ENCODE measurements around the gene BBC3. TPM values are rescaled to one million over a fixed set of nuclear protein-coding genes. Genes with fewer than 3 reads are reported as not detected.

Gene BBC3
- total and polyA plus RNA-seq, 2 experiments from 2014 or later = 23.4 to 31.9 TPM

DNA sequence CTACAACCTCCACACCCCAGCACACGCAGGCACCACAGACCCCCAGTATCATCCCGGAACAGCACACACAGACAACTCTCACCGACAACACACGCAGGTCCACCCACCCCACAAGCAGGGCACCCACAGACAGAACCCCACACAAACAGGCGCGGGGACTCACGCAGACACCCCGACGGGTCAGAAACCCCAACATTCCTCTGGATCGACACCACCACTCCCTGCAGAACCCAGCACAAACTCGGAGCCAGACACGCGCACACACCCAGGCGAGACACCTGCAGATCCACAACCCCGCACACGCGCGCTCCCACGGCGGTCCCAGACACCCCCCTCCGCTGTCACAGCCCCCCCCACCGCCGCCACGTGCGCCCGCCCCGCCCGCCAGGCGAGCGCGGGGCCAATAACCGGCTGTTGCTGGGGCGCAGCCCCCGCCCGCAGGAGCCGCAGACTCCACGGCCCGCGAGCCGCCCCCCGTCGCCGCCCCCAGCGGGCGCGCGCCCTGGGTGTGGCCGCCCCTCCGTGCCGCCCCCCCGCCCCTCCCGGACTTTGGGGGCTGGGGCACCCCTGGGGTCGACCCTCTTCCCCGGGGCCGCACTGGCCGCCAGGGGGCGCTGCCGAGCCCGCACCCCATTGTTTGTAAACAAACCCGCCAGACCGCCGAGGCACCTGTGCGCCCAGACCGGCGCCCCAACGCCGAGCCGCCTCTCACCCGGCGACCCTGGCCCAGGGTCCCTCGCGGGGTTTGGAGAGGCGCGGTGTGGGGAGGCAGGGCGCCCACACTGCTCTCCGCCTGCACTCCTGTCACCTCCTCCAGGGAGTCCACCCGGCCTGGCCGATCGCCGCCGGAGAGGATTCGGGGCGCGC lies 712 bp downstream of the BBC3 start:
- peak; percentile 1; the same call in 2 of the 3 replicates for ATAC-seq
- peak; percentile 76 for DNase-seq (ENCODE audit: low spot score)
- TF ChIP-seq, protein P1, sequence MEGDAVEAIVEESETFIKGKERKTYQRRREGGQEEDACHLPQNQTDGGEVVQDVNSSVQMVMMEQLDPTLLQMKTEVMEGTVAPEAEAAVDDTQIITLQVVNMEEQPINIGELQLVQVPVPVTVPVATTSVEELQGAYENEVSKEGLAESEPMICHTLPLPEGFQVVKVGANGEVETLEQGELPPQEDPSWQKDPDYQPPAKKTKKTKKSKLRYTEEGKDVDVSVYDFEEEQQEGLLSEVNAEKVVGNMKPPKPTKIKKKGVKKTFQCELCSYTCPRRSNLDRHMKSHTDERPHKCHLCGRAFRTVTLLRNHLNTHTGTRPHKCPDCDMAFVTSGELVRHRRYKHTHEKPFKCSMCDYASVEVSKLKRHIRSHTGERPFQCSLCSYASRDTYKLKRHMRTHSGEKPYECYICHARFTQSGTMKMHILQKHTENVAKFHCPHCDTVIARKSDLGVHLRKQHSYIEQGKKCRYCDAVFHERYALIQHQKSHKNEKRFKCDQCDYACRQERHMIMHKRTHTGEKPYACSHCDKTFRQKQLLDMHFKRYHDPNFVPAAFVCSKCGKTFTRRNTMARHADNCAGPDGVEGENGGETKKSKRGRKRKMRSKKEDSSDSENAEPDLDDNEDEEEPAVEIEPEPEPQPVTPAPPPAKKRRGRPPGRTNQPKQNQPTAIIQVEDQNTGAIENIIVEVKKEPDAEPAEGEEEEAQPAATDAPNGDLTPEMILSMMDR (conservative IDR thresholded peaks at IDR 0.05; ENCODE audit: low read depth in 2 of 2) = peak; percentile 57 to 76
- TF ChIP-seq CREB1 (CRISPR knock-in tag; IDR thresholded peaks at IDR 0.05; ENCODE audit: low read depth) = no peak
- TF ChIP-seq POLR2AphosphoS5 (IDR thresholded peaks at IDR 0.05; ENCODE audit: low read depth) = 0 out of 2 replicates have a peak, but pooled peaks have one; percentile 7
- H3K4me3 ChIP-seq = peak overlapping the region; percentile 96
- H3K27ac Mint-ChIP-seq = no peak overlapping the region
- peak overlapping the region; percentile 95 for H3K4me2 ChIP-seq
- no peak overlapping the region for H2AFZ ChIP-seq
- no peaks in the 10 kb centered on the region; the same call in 1 of the 2 replicates for H3K36me3 ChIP-seq (ENCODE audit: insufficient read depth)
- peak overlapping the region; percentile 53; the same call in 2 of the 3 replicates for H3K4me3 Mint-ChIP-seq
- peaks cover 11% of the 10 kb centered on the region for H3K27me3 ChIP-seq (ENCODE audit: insufficient read depth)
- H3K36me3 Mint-ChIP-seq (ENCODE audit: low read depth) = peaks cover 5% of the 10 kb centered on the region
- H4K20me1 ChIP-seq (replicated peaks; ENCODE audit: insufficient read depth) = no peaks in the 10 kb centered on the region; the same call in 1 of the 2 replicates
- peaks cover 22% of the 10 kb centered on the region for H3K4me1 Mint-ChIP-seq
- H3K9me3 Mint-ChIP-seq = peaks cover 1% of the 10 kb centered on the region; the same call in 1 of the 3 replicates
- H3K9me2 ChIP-seq (ENCODE audit: insufficient read depth) = no peaks in the 10 kb centered on the region
- H3K4me1 ChIP-seq (ENCODE audit: insufficient read depth) = peaks cover 37% of the 10 kb centered on the region
- H3K79me2 ChIP-seq (replicated peaks; ENCODE audit: insufficient read depth) = peaks cover 24% of the 10 kb centered on the region
- peaks cover 30% of the 10 kb centered on the region for H3F3A ChIP-seq (replicated peaks; ENCODE audit: low read depth)
- peaks cover 25% of the 10 kb centered on the region for H3K27me3 Mint-ChIP-seq (ENCODE audit: insufficient read depth, low read depth, poor library complexity)
- H3K27ac ChIP-seq (ENCODE audit: low read depth) = no peak overlapping the region

DNA sequence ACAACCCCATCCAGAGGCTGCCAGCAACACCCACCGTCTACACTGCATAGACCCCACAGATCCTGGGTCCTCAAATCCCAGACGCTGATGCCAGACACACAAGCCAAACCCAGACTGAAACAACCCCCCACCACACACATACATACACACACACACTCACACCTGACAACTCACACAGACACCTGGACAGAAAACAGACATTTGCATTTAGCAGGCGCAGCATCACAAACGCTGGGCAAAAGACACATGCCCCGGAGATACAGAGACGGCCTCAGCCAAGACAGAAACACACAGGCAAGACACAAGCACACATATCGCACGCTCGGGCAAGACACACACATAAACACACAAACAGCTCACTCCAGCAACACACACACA lies 1.3 kb downstream of the BBC3 start:
- ATAC-seq (no peak), DNase-seq (ENCODE audit: low spot score) (no peak)
- peaks cover 2% of the 10 kb centered on the region; the same call in 1 of the 3 replicates for H3K9me3 Mint-ChIP-seq
- peaks cover 30% of the 10 kb centered on the region for H3K79me2 ChIP-seq (replicated peaks; ENCODE audit: insufficient read depth)
- H3K4me1 Mint-ChIP-seq = peaks cover 23% of the 10 kb centered on the region
- H3F3A ChIP-seq (replicated peaks; ENCODE audit: low read depth) = peaks cover 35% of the 10 kb centered on the region
- peaks cover 39% of the 10 kb centered on the region for H3K4me1 ChIP-seq (ENCODE audit: insufficient read depth)
- no peak overlapping the region for H3K27ac ChIP-seq (ENCODE audit: low read depth)
- H3K36me3 Mint-ChIP-seq (ENCODE audit: low read depth) = peaks cover 10% of the 10 kb centered on the region
- peaks cover 27% of the 10 kb centered on the region for H3K27me3 Mint-ChIP-seq (ENCODE audit: insufficient read depth, low read depth, poor library complexity)
- H3K36me3 ChIP-seq (ENCODE audit: insufficient read depth) = no peaks in the 10 kb centered on the region; the same call in 1 of the 2 replicates
- peak overlapping the region; percentile 96 for H3K4me3 ChIP-seq
- no peak overlapping the region for H3K4me3 Mint-ChIP-seq
- peaks cover 11% of the 10 kb centered on the region for H3K27me3 ChIP-seq (ENCODE audit: insufficient read depth)
- H3K27ac Mint-ChIP-seq = no peak overlapping the region
- H4K20me1 ChIP-seq (replicated peaks; ENCODE audit: insufficient read depth) = no peaks in the 10 kb centered on the region; the same call in 1 of the 2 replicates
- no peak overlapping the region for H2AFZ ChIP-seq
- peak overlapping the region; percentile 95 for H3K4me2 ChIP-seq
- H3K9me2 ChIP-seq (ENCODE audit: insufficient read depth) = no peaks in the 10 kb centered on the region
- TF ChIP-seq, protein P1 (conservative IDR thresholded peaks at IDR 0.05; ENCODE audit: low read depth in 2 of 2) = no peak
- TF ChIP-seq, protein P2, sequence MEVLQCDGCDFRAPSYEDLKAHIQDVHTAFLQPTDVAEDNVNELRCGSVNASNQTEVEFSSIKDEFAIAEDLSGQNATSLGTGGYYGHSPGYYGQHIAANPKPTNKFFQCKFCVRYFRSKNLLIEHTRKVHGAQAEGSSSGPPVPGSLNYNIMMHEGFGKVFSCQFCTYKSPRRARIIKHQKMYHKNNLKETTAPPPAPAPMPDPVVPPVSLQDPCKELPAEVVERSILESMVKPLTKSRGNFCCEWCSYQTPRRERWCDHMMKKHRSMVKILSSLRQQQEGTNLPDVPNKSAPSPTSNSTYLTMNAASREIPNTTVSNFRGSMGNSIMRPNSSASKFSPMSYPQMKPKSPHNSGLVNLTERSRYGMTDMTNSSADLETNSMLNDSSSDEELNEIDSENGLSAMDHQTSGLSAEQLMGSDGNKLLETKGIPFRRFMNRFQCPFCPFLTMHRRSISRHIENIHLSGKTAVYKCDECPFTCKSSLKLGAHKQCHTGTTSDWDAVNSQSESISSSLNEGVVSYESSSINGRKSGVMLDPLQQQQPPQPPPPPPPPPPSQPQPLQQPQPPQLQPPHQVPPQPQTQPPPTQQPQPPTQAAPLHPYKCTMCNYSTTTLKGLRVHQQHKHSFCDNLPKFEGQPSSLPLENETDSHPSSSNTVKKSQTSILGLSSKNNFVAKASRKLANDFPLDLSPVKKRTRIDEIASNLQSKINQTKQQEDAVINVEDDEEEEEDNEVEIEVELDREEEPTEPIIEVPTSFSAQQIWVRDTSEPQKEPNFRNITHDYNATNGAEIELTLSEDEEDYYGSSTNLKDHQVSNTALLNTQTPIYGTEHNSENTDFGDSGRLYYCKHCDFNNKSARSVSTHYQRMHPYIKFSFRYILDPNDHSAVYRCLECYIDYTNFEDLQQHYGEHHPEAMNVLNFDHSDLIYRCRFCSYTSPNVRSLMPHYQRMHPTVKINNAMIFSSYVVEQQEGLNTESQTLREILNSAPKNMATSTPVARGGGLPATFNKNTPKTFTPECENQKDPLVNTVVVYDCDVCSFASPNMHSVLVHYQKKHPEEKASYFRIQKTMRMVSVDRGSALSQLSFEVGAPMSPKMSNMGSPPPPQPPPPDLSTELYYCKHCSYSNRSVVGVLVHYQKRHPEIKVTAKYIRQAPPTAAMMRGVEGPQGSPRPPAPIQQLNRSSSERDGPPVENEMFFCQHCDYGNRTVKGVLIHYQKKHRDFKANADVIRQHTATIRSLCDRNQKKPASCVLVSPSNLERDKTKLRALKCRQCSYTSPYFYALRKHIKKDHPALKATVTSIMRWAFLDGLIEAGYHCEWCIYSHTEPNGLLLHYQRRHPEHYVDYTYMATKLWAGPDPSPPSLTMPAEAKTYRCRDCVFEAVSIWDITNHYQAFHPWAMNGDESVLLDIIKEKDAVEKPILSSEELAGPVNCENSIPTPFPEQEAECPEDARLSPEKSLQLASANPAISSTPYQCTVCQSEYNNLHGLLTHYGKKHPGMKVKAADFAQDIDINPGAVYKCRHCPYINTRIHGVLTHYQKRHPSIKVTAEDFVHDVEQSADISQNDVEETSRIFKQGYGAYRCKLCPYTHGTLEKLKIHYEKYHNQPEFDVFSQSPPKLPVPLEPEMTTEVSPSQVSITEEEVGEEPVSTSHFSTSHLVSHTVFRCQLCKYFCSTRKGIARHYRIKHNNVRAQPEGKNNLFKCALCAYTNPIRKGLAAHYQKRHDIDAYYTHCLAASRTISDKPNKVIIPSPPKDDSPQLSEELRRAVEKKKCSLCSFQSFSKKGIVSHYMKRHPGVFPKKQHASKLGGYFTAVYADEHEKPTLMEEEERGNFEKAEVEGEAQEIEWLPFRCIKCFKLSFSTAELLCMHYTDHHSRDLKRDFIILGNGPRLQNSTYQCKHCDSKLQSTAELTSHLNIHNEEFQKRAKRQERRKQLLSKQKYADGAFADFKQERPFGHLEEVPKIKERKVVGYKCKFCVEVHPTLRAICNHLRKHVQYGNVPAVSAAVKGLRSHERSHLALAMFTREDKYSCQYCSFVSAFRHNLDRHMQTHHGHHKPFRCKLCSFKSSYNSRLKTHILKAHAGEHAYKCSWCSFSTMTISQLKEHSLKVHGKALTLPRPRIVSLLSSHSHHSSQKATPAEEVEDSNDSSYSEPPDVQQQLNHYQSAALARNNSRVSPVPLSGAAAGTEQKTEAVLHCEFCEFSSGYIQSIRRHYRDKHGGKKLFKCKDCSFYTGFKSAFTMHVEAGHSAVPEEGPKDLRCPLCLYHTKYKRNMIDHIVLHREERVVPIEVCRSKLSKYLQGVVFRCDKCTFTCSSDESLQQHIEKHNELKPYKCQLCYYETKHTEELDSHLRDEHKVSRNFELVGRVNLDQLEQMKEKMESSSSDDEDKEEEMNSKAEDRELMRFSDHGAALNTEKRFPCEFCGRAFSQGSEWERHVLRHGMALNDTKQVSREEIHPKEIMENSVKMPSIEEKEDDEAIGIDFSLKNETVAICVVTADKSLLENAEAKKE (CRISPR knock-in tag; IDR thresholded peaks at IDR 0.05) = no peak
- TF ChIP-seq, protein P3, sequence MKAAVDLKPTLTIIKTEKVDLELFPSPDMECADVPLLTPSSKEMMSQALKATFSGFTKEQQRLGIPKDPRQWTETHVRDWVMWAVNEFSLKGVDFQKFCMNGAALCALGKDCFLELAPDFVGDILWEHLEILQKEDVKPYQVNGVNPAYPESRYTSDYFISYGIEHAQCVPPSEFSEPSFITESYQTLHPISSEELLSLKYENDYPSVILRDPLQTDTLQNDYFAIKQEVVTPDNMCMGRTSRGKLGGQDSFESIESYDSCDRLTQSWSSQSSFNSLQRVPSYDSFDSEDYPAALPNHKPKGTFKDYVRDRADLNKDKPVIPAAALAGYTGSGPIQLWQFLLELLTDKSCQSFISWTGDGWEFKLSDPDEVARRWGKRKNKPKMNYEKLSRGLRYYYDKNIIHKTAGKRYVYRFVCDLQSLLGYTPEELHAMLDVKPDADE (IDR thresholded peaks at IDR 0.05) = no peak
- TF ChIP-seq EZH2phosphoT487 (IDR thresholded peaks at IDR 0.05; ENCODE audit: unreplicated experiment) = no peak

Measured in GM23338 (cell line).